Measurements from ENCODE around the gene F13B.

GRCh38 chr1:197041486-197042353 is 25.3 kb downstream of the F13B start:
- TF ChIP-seq CTCF (conservative IDR thresholded peaks at IDR 0.05) (no peak), ZFX (IDR thresholded peaks at IDR 0.05) (no peak)

All from C4-2B (cell line).